Activated naive CD4-positive, alpha-beta T cell treated with anti-CD3 and anti-CD28 coated beads for 36 hours (primary cell): ENCODE results near the gene GRIK3. TPM values are rescaled to one million over a fixed set of nuclear protein-coding genes. Genes with fewer than 3 reads are reported as not detected.

Source experiments
- CTCF ChIA-PET: fragments of 350-600 bp; sonication (Branson Sonifier 250); formaldehyde crosslinking; loops from one replicate; lab custom pipeline; 2021; ENCODE audit warnings: antibody characterized with exemption; lab: Charles Lee
- DNase-seq: peaks from one replicate; pipeline ENCODE4 v3.0.0-alpha.2; 2020
- H3K27ac Mint-ChIP-seq: one replicate; pipeline ENCODE4 v1.8.0; 2021; ENCODE audit warnings: mild to moderate bottlenecking, mixed read lengths
- H3K27me3 Mint-ChIP-seq: one replicate; pipeline ENCODE4 v1.8.0; 2021; ENCODE audit warnings: low read depth, mixed read lengths
- H3K36me3 Mint-ChIP-seq: one replicate; pipeline ENCODE4 v1.8.0; 2021; ENCODE audit warnings: low read depth, mixed read lengths
- H3K4me1 Mint-ChIP-seq: one replicate; pipeline ENCODE4 v1.8.0; 2021; ENCODE audit warnings: low read depth, mixed read lengths
- H3K4me3 Mint-ChIP-seq: one replicate; pipeline ENCODE4 v1.8.0; 2021; ENCODE audit warnings: mild to moderate bottlenecking, moderate library complexity, mixed read lengths
- H3K9me3 Mint-ChIP-seq: one replicate; pipeline ENCODE4 v1.8.0; 2021; ENCODE audit warnings: mixed read lengths
- intact Hi-C: fragments of 100-400 bp; cut with micrococcal nuclease; formaldehyde crosslinking; loops from one replicate; pipeline ENCODE4 v1.15.1; 2023
- total RNA-seq, 2 experiments: library from RNA; stranded (reverse); gene quantifications; one replicate each; pipeline ENCODE4 v1.2.3, GENCODE V29; 2021

The GRIK3 gene
- total RNA-seq, 2 experiments from 2014 or later = not detected

GRCh38 chr1:36824390-36824861 lies 209.9 kb downstream of the GRIK3 start:
- intact Hi-C loops = no loop called here
- CTCF ChIA-PET = no interaction called here
- Mint-ChIP-seq H3K4me3 (no peak overlapping the region), H3K4me1 (no peaks in the 10 kb centered on the region), H3K9me3 (no peaks in the 10 kb centered on the region), H3K27me3 (no peaks in the 10 kb centered on the region), H3K27ac (no peak overlapping the region), H3K36me3 (no peaks in the 10 kb centered on the region)
- no peak for DNase-seq

- no peaks in the 10 kb centered on the region for H3K9me3 Mint-ChIP-seq
- no peak for DNase-seq
- CTCF ChIA-PET = no interaction called here
- intact Hi-C loops = no loop called here
- H3K4me1 Mint-ChIP-seq = no peaks in the 10 kb centered on the region
- no peaks in the 10 kb centered on the region for H3K36me3 Mint-ChIP-seq
- H3K4me3 Mint-ChIP-seq = no peak overlapping the region
- no peak overlapping the region for H3K27ac Mint-ChIP-seq
- H3K27me3 Mint-ChIP-seq = no peaks in the 10 kb centered on the region
Measured at GRCh38 chr1:36822648-36823047, 211.7 kb downstream of the GRIK3 start.

- intact Hi-C loops = no loop called here
- Mint-ChIP-seq H3K27ac (no peak overlapping the region), H3K27me3 (no peaks in the 10 kb centered on the region), H3K9me3 (no peaks in the 10 kb centered on the region), H3K4me1 (no peaks in the 10 kb centered on the region), H3K36me3 (no peaks in the 10 kb centered on the region), H3K4me3 (no peak overlapping the region)
- no peak for DNase-seq
- CTCF ChIA-PET = no interaction called here
Measured at GRCh38 chr1:36821386-36821785, 212.9 kb downstream of the GRIK3 start.

GRCh38 chr1:36818771-36819170 lies 215.5 kb downstream of the GRIK3 start:
- Mint-ChIP-seq H3K27me3 (no peaks in the 10 kb centered on the region), H3K4me3 (no peak overlapping the region), H3K4me1 (no peaks in the 10 kb centered on the region), H3K9me3 (no peaks in the 10 kb centered on the region), H3K27ac (no peak overlapping the region), H3K36me3 (no peaks in the 10 kb centered on the region)
- DNase-seq = no peak
- intact Hi-C loops = no loop called here
- CTCF ChIA-PET = no interaction called here

DNA sequence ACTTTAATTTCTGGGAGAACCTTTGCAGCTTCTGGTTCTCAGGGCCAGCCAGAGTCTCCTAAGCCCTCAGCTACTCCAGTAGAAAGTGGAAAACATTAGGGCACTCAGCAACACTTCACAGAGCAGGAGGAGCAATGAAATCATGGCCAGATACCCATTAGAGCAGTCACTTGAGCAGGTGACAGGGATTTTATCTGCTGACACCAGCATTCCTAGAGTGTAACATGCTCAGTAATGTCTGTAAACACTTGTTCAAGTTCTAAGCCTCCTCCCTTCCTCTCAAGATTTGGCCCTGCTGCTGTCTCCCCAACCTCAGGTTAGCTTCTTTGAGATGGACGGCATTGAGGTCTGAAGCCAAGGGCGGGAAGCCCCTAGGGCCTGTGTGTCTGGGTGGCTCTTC lies 218.0 kb downstream of the GRIK3 start:
- CTCF ChIA-PET = no interaction called here
- intact Hi-C loops = no loop called here
- DNase-seq = no peak
- Mint-ChIP-seq H3K4me1 (no peaks in the 10 kb centered on the region), H3K9me3 (no peaks in the 10 kb centered on the region), H3K27ac (no peak overlapping the region), H3K36me3 (no peaks in the 10 kb centered on the region), H3K27me3 (no peaks in the 10 kb centered on the region), H3K4me3 (no peak overlapping the region)

- H3K36me3 Mint-ChIP-seq = no peaks in the 10 kb centered on the region
- no peaks in the 10 kb centered on the region for H3K4me1 Mint-ChIP-seq
- CTCF ChIA-PET = no interaction called here
- H3K4me3 Mint-ChIP-seq = no peak overlapping the region
- intact Hi-C loops = no loop called here
- H3K27me3 Mint-ChIP-seq = no peaks in the 10 kb centered on the region
- DNase-seq = no peak
- no peaks in the 10 kb centered on the region for H3K9me3 Mint-ChIP-seq
- no peak overlapping the region for H3K27ac Mint-ChIP-seq
Measured at GRCh38 chr1:36814774-36815173, 219.5 kb downstream of the GRIK3 start.

DNA sequence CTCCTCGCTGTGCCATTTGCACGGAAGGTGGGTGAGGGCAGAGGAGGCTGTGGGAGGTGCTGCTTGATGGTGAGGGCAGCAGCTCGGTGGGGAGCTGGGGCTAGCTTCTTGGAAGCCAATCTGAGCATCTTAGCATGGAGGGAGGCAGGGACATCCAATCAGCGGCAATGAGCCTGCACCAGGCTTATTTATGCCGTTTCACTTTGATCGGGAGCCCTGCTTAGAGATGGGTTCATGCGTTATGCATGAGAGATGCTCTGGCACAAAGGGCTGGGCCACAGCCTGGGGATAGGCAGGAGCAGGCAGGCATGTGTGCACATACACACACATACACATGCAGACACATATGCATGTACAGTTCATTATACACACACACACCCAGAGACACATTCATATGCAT lies 220.2 kb downstream of the GRIK3 start:
- CTCF ChIA-PET = no interaction called here
- no peaks in the 10 kb centered on the region for H3K27me3 Mint-ChIP-seq
- no peaks in the 10 kb centered on the region for H3K36me3 Mint-ChIP-seq
- no peak overlapping the region for H3K27ac Mint-ChIP-seq
- intact Hi-C loops = no loop called here
- no peaks in the 10 kb centered on the region for H3K9me3 Mint-ChIP-seq
- no peaks in the 10 kb centered on the region for H3K4me1 Mint-ChIP-seq
- H3K4me3 Mint-ChIP-seq = no peak overlapping the region
- DNase-seq = no peak

GRCh38 chr1:36807262-36807661 lies 227.1 kb downstream of the GRIK3 start:
- H3K36me3 Mint-ChIP-seq = no peaks in the 10 kb centered on the region
- no peaks in the 10 kb centered on the region for H3K27me3 Mint-ChIP-seq

GRCh38 chr1:36805979-36806640 lies 228.2 kb downstream of the GRIK3 start:
- no peak overlapping the region for H3K4me3 Mint-ChIP-seq
- CTCF ChIA-PET = no interaction called here
- intact Hi-C loops = no loop called here

More at GRCh38 chr1:36807262-36807661, 227.1 kb downstream of the GRIK3 start:
- Mint-ChIP-seq H3K9me3 (no peaks in the 10 kb centered on the region), H3K4me1 (no peaks in the 10 kb centered on the region), H3K4me3 (no peak overlapping the region), H3K27ac (no peak overlapping the region)
- DNase-seq = no peak
- intact Hi-C loops = no loop called here
- CTCF ChIA-PET = no interaction called here

DNA sequence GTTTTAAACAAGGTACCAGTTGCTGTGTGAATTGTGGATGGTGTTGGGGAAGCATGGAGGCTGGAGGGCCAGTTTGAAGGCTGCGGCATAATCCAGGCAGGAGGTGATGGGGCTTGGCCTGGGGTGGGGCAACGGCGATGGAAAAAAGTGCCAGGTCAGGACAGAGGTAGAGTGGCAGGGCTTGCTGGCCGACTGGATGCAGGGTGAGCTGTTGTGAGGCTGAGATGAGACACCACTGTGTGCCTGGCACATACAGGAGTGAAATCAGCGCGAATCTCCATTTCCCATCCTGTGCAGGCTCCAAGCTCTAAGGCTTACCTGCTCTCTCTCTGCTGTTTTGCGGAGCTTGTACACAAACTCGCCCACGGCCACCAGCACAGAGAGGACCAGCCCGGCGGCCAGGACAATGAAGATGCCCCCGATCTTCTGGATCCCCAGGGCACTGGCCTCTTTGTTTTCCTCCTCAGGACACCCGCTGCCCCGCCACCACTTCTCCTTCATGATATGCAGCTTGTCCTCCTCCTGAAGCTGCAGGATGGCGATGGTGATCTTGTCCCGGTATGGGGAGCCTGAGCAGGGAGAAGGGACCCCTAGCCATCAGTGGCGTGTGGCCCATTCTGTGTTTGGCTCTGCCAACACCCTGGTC lies 229.5 kb downstream of the GRIK3 start:
- no peak overlapping the region for H3K4me3 Mint-ChIP-seq
- intact Hi-C loops = no loop called here
- no peaks in the 10 kb centered on the region for H3K27me3 Mint-ChIP-seq
- H3K36me3 Mint-ChIP-seq = no peaks in the 10 kb centered on the region
- CTCF ChIA-PET = no interaction called here
- no peak for DNase-seq
- no peak overlapping the region for H3K27ac Mint-ChIP-seq
- H3K4me1 Mint-ChIP-seq = no peaks in the 10 kb centered on the region
- H3K9me3 Mint-ChIP-seq = no peaks in the 10 kb centered on the region

More at GRCh38 chr1:36805979-36806640, 228.2 kb downstream of the GRIK3 start:
- Mint-ChIP-seq H3K4me1 (no peaks in the 10 kb centered on the region), H3K9me3 (no peaks in the 10 kb centered on the region), H3K36me3 (no peaks in the 10 kb centered on the region), H3K27ac (no peak overlapping the region), H3K27me3 (no peaks in the 10 kb centered on the region)
- no peak for DNase-seq

GRCh38 chr1:36803868-36804570 lies 230.3 kb downstream of the GRIK3 start:
- Mint-ChIP-seq H3K4me3 (no peak overlapping the region), H3K4me1 (no peaks in the 10 kb centered on the region), H3K27ac (no peak overlapping the region), H3K36me3 (no peaks in the 10 kb centered on the region), H3K27me3 (no peaks in the 10 kb centered on the region), H3K9me3 (no peaks in the 10 kb centered on the region)
- CTCF ChIA-PET = no interaction called here
- intact Hi-C loops = no loop called here
- DNase-seq = no peak

DNA sequence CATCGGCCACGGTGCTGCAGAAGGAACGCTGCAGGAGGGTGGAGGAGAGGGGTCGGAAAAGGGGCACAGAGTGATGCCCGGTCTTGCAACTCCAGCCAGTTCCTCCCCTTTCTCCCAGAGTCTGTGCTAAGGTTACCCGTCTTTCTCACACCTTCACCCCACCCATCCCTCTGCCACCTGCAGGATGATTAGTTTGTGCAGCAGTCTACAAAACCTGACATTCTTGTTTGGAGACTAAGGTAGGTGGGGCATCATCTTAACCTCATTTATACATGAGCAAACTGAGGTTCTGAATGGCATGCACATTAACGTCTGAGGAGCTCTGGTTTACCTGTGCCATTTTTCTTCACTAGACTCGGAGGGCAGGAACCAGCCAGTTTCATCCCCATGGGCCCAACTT lies 232.3 kb downstream of the GRIK3 start:
- CTCF ChIA-PET = no interaction called here
- Mint-ChIP-seq H3K27me3 (no peaks in the 10 kb centered on the region), H3K27ac (no peak overlapping the region), H3K4me1 (no peaks in the 10 kb centered on the region), H3K4me3 (no peak overlapping the region), H3K9me3 (no peaks in the 10 kb centered on the region), H3K36me3 (no peaks in the 10 kb centered on the region)
- intact Hi-C loops = no loop called here
- no peak for DNase-seq

GRCh38 chr1:36797761-36798160 lies 236.6 kb downstream of the GRIK3 start:
- H3K9me3 Mint-ChIP-seq = no peaks in the 10 kb centered on the region
- intact Hi-C loops = no loop called here
- no peaks in the 10 kb centered on the region for H3K36me3 Mint-ChIP-seq
- H3K4me1 Mint-ChIP-seq = no peaks in the 10 kb centered on the region
- CTCF ChIA-PET = no interaction called here
- no peak overlapping the region for H3K27ac Mint-ChIP-seq
- no peak overlapping the region for H3K4me3 Mint-ChIP-seq
- DNase-seq = no peak
- H3K27me3 Mint-ChIP-seq = no peaks in the 10 kb centered on the region
